Fibroblast of skin of back (primary cell): ENCODE measurements around the gene CYTH2.
"Not testable (repeated sequence)": the region's sequence is repeated elsewhere in the genome, so short reads cannot be mapped to it uniquely, and the experiment has no call there.

Experiments
- DNase-seq: peaks from one replicate; pipeline ENCODE4 v3.0.0-alpha.2; 2013

Gene CYTH2

DNA sequence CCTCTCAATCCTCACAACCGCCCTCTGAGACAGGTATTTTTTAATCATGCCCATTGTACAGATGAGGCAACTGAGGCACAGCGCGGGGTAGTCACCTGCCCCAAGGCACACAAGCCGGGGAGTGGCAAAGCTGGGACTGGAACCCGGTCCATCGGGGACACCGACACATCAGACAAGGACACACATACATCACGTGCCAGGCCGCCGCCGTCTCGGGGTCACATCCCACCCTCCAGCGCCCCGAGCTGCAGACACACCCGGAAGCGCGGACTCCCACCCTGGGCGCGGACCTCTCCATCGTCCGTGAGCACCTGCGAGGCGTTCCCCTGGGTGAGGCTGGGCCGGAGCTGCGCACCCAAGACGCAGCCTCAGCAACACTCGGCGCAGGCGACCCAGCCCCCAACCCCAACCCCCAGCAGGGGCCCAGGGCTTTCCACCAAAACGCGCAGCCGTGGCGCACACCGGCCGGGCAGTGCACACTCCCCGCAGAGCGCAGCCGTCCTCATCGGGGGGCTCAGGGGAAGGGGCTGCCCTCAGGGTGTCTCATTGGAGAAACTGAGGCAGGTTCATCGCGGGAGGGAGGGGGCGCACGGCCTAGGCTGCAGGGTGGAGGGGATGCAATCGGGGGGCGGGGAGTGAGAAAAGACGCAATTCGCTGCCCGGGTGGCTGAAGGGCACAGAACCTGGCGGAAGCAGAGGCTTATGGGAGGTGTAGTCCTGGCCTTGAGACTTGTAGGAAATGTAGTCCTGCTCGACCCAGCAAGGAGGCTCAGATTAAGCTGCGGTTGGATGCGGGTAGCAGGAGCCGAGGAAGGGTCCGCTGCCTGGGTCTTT lies 44.3 kb downstream of the CYTH2 start:
- DNase-seq: peak; percentile 69

DNA sequence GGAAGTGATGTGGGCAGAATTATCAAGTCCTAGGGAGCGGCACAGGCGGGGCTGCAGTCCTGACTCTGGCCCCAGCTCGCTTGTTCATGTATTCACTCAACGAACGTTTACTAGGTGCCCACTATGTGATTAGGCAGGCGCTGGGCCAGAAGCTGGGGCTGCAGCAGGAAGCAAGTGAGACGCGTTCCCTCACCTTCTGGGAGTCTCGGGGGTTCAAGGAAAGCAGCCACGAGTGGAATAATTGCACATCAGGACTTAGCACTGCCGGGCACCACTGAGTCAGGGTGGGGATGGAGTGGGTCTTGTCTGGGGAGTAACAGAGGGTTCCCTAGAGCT lies 44.9 kb downstream of the CYTH2 start:
- DNase-seq: no peak

GRCh38 chr19:48516536-48516935 lies 47.4 kb downstream of the CYTH2 start:
- no peak for DNase-seq

DNA sequence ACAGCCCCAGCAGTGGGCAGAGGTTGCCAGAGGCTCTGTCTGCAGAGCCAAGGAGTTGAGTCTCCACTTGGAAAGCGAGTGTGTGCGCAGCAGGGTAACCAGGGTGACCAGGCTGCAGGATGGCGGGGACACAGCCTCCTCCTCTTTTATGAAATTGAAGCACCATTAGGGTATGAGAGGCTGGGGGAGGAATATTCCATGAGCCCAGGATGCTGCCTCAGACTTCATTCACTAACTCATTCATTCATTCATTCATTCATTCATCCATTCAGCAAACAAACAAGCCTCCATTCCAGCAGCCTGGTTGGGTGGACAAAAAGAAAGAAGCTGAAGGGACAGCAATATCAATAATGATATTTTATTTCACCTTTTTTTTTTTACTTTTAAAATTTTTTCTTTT lies 49.0 kb downstream of the CYTH2 start:
- no peak for DNase-seq

- not testable (repeated sequence) for DNase-seq
These were observed 50.3 kb downstream of the CYTH2 start for GRCh38 chr19:48519426-48519825.

- DNase-seq: no peak
These were observed 51.0 kb downstream of the CYTH2 start for GRCh38 chr19:48520134-48520533.

DNA sequence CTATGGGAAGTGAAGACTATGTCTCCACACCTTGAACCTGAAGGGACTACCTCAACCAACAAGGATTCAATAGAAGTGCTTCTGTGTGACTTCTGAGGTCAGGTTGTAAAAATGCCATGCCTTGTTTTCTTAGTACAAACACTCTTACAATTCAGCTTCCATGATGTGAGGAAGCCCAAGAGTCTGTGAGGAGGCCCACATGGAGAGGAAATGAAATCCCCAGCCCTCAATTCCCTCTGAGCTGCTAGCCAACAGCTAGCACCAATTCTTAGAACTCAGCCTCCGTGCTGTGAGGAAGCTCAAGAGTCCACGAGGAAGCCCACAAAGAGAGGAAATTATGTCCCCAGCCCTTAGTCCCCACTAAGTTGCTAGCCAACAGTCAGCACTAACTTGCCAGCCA lies 55.1 kb downstream of the CYTH2 start:
- no peak for DNase-seq

GRCh38 chr19:48524732-48525131 lies 55.6 kb downstream of the CYTH2 start:
- DNase-seq: no peak

DNA sequence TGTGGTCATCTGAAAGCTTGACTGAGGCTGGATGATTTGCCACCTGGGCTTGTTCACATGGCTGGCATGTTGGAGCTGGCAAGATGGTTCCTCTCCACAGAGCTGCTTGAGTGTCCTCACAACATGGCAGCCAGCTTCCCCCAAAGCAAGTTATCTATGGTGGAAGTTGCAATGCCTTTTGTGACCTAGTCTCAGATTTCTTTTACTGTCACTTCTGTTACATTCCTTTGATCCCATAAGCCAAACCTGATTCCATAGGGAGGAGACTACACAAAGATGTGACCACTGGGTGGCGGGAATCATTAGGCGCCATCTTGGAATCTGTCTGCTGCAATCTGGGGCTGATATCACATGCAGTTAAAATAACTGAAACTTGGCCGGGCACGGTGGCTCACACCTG lies 60.0 kb downstream of the CYTH2 start:
- no peak for DNase-seq

- peak; percentile 19 for DNase-seq
These were observed 61.0 kb downstream of the CYTH2 start for GRCh38 chr19:48530066-48530720.

DNA sequence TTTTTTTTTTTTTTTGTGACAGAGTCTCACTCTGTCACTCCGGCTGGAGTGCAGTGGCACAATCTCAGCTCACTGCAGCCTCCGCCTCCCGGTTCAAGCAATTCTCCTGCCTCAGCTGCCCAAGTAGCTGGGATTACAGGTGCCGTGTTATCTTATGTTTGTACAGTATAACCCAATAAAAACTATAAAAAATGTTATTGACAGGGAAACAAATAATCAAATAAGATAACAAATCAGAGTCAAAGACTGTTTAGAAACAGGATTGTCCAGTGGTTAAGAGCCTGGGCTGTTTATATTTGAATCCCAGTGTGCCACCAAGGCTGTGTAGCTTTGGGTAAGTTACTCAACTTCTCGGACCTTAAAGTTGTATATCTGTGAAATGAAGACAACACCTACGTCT lies 61.6 kb downstream of the CYTH2 start:
- DNase-seq: no peak
